LNCaP clone FGC (cell line): ENCODE data around the gene ARHGEF1.

Source experiments
- DNase-seq: peaks from one replicate; pipeline ENCODE4 v3.0.0-alpha.2; 2011; ENCODE audit warnings: low read depth
- H3K4me3 ChIP-seq: 2 replicates; pipeline ENCODE4 v1.5.1; 2011; ENCODE audit warnings: mild to moderate bottlenecking, low read depth, low read length, control low read depth
- CTCF ChIP-seq: IDR thresholded peaks from 2 replicates; pipeline ENCODE4 v1.5.1; 2012; ENCODE audit warnings: mild to moderate bottlenecking; ENCODE audit not compliant: control insufficient read depth, insufficient read depth; ENCODE audit errors: extremely low read depth

ARHGEF1 gene

GRCh38 chr19:41883821-41884733 is 1.1 kb downstream of the ARHGEF1 start:
- H3K4me3 ChIP-seq: peak overlapping the region; percentile 82
- TF ChIP-seq CTCF: no peak
- peak; percentile 70 for DNase-seq

- no peak for TF ChIP-seq CTCF
- no peak overlapping the region for H3K4me3 ChIP-seq
- DNase-seq: no peak
These were observed 4.1 kb downstream of the ARHGEF1 start for GRCh38 chr19:41886761-41887710.

GRCh38 chr19:41887711-41888382 is 4.9 kb downstream of the ARHGEF1 start:
- H3K4me3 ChIP-seq: no peak overlapping the region
- DNase-seq: no peak
- TF ChIP-seq CTCF: no peak

- no peak overlapping the region for H3K4me3 ChIP-seq
- no peak for DNase-seq
- TF ChIP-seq CTCF: no peak
These were observed 5.9 kb downstream of the ARHGEF1 start for GRCh38 chr19:41888926-41889325.

- no peak overlapping the region for H3K4me3 ChIP-seq
- TF ChIP-seq CTCF: no peak
- no peak for DNase-seq
These were observed 6.9 kb downstream of the ARHGEF1 start for GRCh38 chr19:41889896-41890295.

- DNase-seq: no peak
- TF ChIP-seq CTCF: no peak
- no peak overlapping the region for H3K4me3 ChIP-seq
These were observed 8.0 kb downstream of the ARHGEF1 start for GRCh38 chr19:41890936-41891335.
